Amniotic epithelial cell (primary cell): ENCODE measurements around the gene KRT40.
A peak's percentile ranks its signal among the peaks of the same experiment; 100 is the strongest.

Source experiments
- DNase-seq: peaks from one replicate; pipeline ENCODE4 v3.0.0-alpha.2; 2010; ENCODE audit warnings: low read depth

Gene KRT40

DNA sequence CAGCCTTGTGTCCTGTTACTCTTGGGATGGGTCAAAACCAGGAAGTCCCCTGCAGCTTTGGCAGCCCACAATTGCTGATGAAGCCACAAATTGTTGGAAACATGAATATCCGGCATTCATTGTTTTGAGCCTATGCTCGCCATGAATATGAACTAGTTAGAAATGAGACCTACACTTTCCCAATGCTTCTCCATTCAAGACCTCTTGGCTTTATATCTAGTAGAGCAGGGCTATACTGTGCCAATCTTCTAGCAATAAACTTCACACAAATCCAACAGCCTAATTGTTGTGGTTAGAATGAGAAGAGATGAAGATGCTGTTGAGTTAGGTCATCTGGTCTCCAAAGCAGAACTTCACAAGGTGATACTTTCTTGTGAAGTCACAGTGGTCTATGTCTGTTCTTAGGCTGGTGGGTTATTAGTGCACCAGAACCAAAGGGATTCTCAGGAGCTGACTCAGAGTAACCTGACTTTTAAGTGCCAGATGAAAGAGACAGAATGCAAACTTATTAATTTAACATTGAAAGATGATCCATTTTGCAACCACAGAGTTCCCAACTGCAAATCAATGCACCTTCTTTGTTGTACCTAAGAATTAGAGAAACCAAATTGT is 33.0 kb downstream of the KRT40 start:
- no peak for DNase-seq

DNA sequence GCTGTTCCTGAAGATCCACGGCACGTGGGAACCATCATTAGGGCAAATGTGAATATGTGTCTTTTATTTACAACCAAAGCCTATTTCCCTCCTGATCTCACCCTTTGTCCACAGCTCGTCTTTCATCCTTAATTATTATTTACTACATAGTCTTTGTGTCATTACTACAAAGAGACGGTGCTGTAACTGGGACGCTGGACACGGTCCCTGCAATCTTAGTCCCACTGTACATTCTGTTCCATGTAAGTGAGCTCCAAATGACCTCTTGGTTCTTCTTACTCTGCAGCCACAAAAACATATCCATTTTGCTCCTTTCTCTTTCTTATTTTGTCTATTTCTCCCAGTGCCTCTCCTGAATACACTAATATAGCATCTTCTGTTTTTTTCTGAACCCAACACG is 34.0 kb downstream of the KRT40 start:
- DNase-seq = no peak

DNA sequence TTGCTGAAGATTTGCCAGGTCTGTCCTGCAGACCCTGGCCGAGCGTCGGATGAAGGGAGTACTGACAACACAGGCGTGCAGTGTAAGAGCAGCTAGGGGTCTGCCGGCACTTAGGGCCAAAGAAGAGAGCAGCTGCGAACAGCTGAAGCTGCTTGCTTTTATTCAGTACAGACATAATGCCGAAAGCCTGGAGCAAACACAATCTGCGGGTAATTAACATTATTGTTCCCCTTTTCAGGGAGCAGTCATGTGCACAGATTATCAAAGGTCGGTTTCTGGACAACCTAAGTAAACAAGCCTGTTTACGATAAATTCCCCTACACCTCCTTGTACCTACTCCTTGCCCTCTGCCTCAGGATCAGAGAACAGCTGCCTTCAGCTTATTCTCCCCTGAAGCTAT is 34.7 kb downstream of the KRT40 start:
- no peak for DNase-seq

DNA sequence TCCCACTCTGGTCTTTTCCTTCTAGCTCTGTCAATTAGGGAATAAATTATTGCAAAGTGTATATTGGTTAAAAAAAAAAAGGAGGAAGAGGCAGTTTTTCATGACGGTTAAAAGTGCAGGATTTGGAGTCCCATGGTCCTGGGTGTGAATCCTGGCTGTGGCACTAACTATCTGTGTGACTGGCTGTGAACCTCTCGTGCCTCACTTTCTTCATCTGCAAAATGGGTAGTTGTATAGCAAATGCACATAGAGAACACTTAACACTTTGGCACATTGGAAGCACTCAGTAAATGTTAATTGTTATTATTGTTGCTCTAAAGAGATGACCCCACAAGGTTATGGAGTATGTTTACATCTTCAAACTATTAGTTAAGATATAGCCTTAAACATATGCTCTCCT is 36.2 kb downstream of the KRT40 start:
- no peak for DNase-seq

DNA sequence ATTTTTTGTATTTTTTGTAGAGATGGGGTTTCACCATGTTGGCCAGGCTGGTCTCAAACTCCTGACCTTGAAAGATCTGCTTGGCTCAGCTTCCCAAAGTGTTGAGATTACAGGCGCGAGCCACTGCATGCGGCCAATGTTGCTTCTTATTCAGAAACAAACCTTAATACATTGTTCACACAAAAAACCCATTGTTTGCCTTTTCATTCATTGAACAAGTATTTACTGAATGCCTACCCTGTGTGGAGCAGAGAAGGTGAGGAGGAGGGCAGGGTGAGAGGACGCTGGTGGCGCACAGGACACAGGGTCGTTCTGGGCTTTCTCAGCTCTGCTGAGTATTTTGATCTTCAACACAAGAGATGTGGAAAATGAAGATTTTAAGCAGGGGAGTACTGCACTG is 38.7 kb downstream of the KRT40 start:
- no peak for DNase-seq

DNA sequence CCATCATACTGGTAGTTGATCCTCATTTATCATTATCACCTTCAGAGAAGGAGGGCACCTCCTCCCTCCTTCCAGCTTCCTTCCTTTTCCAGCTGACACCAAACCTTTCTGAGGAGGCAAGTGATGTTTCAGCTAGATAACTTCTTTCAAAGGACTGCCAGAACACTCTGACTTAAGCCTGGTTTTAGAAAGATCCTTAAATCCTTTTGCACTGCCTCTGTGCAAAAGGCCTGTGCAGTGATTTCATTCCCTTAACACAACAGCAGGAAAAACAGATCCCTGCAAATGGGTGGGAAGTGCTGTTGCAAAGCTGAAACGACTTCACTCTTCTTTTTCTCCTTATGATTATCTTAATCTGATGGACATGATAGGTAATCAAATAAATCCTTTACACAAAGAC is 39.6 kb downstream of the KRT40 start:
- DNase-seq = no peak

DNA sequence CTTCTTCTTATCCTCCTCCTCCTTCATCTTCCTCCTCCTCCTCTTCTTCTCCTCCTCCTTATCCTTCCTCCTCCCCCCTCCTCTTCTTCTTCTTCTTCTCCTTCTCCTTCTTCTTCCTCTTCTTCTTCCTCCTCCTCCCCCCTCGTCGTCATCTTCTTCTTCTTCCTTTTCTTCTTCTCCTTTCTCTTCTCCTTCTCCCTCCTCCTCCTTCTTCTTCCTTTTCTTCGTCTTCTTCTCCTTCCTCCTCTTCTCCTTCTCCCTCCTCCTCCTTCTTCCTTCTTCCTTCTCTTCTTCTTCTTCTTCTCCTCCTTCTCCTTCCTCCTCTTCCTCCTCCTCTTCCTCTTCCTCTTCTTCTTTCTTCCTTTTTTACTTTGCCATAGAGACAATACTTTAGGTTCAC is 41.6 kb downstream of the KRT40 start:
- DNase-seq = no peak

DNA sequence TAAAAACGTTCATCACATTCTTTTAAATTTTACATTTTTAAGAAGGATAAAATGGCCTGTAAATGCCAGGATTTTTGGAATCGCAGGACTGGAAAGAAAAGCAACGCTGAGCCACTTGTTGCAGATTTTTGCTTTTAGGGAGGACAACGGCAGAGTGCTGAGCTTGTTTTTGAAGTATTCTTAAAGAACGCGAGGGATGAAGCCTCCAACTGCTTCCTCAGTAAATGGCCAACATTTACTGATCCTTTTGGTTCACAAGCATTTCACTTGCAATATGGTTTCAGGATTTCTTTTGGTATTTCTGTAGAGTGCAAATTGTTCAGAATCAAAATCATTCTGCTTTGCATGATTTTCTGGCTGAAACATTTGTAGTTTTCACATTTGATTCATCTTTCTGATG is 43.9 kb downstream of the KRT40 start:
- no peak for DNase-seq

DNA sequence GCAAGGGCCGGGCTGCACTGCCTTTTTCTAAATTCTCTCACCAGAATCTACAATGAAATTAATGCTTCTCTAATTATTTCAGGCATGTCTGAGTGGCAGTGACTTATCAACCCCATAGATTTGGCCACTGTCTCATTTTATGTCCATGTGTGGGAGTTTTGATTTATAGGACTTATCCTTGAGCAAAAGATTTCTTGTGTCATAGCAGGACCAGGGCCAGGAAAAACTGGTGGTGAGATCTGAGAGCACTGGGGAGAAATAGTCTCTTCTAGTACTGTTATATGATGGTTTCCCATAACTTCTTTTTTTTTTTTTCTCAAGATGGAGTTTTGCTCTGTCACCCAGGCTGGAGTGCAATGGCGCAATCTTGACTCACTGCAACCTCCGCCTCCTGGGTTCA is 45.1 kb downstream of the KRT40 start:
- DNase-seq = peak; percentile 50

DNA sequence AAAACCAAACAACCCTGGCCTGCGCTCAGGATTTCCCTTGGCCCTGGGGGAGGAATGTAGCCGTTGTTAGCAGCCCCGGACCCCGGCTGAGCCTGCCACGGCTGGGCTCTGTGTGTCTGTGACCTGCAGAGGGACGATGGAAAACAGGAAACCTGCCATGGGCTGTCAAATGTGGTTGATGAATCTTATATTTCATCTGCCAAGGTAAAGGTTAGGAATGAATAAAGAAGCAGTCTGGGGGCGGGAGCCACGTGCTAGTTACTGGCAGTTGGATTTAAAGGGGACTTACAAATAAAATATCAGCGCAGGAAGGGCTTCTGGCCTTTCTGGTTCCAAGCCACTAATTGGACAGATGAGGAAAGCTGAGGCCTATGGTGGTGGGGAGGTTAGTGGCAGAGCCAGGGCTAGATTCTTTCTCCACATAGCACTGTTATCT is 46.7 kb downstream of the KRT40 start, which contains the start of gene KRT23:
TSS of gene KRT23 (minus strand) at position 263 of the 436 bp plus-strand sequence. CDS start 1,043 bp downstream, outside the sequence.
- no peak for DNase-seq

DNA sequence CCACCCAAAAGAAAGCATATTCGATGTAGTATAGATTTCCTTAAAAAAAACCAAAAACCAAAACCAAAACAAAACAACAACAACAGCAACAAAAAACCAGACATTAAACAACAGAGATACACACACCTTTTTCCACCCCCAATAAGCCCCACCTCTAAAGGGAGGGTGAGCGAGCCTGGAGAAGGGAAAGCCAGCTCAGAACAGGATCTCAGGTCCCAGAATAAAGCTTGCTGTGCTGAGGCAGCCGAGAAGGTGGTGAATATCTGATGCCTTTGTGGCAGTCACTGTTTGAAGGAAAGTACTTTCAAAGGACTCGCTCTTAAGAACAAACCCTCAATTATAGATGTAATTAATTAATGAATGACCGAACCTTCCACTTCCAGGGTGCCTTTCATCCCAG is 47.1 kb downstream of the KRT40 start:
- no peak for DNase-seq

DNA sequence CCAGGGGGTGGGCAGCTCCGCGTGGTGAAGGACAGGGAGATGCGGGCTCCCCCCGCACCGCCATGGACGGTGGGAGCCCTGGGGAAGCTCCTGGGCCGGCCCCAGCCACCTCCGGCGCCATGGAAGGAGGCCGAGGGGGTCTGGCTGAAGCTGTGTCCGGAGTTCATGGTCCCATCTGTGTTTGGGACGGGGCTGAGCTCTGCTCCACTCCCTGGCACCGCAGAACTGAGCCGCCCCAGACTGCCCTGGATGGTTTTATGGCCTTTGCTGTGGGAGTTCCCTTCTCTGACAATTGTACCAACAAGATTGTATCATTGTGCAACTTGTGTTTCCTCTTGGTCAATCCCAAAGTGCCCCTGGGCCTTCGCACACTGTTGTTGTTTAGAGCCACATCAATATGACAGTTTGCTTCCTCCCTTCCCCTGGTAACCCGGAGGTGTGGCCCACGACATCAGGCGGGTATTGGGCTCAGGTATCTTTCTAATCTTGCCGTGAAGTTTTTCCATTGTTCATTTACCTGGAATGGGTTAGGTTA is 47.6 kb downstream of the KRT40 start:
- DNase-seq = no peak

DNA sequence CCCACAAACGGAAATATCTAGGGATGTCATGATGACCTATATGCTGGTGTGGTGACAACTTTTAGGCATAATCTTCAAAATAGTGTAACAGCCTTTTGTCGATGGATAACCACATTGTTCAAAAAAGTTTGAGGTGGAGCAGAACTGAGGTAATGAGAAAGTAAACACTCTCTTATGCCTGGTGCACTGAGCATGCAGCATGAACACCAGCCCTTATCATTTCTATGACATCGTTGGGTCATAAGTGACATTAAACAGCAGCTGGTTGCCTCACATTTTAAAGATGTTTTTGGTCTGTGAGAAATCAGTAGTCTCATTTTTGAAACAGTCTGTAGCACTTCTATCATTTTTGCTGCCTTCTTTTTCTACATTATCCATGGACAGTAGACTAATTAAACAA is 48.5 kb downstream of the KRT40 start:
- DNase-seq = peak; percentile 32

DNA sequence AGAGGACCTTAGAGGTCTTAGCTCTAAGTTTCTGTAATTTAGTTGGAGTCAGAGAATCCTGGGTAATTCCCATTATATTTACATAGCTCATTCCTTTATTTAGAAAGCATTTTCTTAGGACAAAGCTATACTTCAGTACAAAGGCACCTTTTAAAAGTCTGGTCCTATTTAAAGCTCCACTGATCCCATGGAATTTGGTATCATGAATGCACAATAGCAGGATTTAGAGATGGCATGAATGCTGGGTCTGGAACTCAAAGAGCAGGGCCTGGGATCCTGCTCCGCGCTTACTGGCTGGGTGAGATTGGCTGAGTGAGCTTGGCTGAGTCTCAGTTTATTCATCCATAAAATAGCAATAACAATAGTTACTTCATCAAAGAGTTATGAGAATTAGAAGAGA is 51.5 kb downstream of the KRT40 start:
- DNase-seq = no peak

DNA sequence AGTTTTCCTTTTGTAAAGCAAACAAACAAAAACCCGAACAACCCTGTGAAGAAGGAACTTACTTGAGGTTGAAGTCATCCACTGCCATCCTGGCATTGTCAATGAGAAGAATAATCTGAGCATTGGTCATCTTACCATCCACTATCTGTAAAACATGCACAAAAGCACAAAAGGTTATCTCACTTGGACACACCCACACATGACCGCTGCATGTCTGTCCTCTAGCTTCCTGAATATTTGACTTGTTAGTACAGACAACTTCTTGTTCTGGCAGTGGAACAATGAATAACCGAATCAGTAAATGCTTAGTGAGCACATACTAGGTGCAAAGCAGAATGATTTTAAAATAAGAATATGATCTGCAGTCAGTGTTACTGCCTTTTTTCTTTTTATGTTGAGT is 52.8 kb downstream of the KRT40 start:
- DNase-seq = peak; percentile 50
